Nephron progenitor cell (in vitro differentiated cells): ENCODE results near the gene SH3BP4.
A peak's percentile ranks its signal among the peaks of the same experiment; 100 is the strongest.

ENCODE experiments used
- DNase-seq: peaks from one replicate; pipeline ENCODE4 v3.0.0; 2021
- H3K27ac Mint-ChIP-seq: 2 replicates; pipeline ENCODE4 v1.8.0; 2021; ENCODE audit warnings: mild to moderate bottlenecking, moderate library complexity, mixed read lengths
- H3K27me3 Mint-ChIP-seq: 2 replicates; pipeline ENCODE4 v1.8.0; 2021; ENCODE audit warnings: mild to moderate bottlenecking, low read depth, mixed read lengths; ENCODE audit not compliant: poor library complexity
- H3K36me3 Mint-ChIP-seq: 2 replicates; pipeline ENCODE4 v1.8.0; 2021; ENCODE audit warnings: low read depth, mixed read lengths
- H3K4me1 Mint-ChIP-seq: 2 replicates; pipeline ENCODE4 v1.8.0; 2021; ENCODE audit warnings: mixed read lengths
- H3K4me3 Mint-ChIP-seq: 2 replicates; pipeline ENCODE4 v1.8.0; 2021; ENCODE audit warnings: mild to moderate bottlenecking, moderate library complexity, mixed read lengths
- H3K9me3 Mint-ChIP-seq: 2 replicates; pipeline ENCODE4 v1.8.0; 2021; ENCODE audit warnings: mild to moderate bottlenecking, moderate library complexity, mixed read lengths
- CTCF ChIP-seq: fragments of 200-600 bp; sonication (generic); IDR thresholded peaks from 2 replicates; pipeline ENCODE4 v1.5.0; 2021; ENCODE audit warnings: antibody characterized with exemption

The SH3BP4 gene

DNA sequence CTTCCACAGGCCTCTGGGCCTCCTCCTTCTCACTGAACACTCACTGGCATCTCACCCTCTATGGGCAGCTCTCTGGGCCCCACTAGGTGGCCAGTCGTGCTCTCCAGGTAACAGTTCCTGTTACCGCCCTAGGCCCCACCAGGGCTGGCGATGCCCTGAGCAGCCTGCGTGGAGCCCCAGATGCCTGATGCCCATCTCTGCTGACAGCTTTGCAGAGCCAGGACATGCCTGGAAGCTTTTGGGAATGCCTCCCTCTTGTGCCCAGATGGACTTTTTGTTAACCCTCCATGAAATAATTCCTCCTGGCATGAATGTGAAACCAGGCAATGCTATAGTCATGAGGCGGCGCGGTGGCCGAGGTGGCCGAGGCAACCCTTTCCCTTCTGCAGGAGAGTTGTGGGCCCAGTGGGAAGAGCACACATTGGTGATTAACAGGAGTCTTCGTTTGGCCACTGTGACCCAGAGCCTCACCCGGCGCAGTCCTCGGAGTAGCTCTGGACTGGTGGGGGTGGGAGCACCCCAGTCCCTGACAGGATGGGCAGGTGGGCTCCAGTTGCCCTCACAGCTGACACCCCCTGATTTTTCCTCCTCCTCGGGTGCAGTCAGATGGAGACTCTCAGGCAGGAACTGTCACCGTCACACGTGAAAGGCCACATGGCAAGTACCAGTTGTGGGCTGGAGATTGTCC is 80.0 kb downstream of the SH3BP4 start:
- TF ChIP-seq CTCF: no peak
- H3K4me3 Mint-ChIP-seq: no peak overlapping the region
- peaks cover 29% of the 10 kb centered on the region for H3K36me3 Mint-ChIP-seq
- peaks cover 68% of the 10 kb centered on the region for H3K4me1 Mint-ChIP-seq
- no peaks in the 10 kb centered on the region for H3K9me3 Mint-ChIP-seq
- H3K27me3 Mint-ChIP-seq: no peaks in the 10 kb centered on the region
- no peak overlapping the region for H3K27ac Mint-ChIP-seq
- no peak for DNase-seq

DNA sequence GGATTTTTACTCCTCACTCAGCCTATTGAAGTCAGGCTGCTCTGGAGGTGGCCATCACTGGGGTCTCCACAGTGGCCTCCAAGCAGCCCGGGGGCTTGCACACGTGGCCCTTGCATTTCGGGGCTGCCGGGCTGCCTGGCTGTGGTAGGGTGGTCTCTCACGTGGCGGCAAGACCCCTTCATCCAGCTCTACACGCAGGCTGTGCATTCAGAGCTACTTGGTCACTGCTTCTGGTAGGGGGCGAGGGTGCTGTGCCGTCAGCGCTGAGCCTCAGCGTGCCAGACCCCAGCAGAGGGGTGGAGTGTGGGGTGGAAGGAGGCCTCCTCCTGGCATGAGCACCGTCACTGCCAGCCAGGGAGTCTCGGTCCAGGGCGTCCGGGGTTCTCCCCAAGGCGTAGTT is 80.6 kb downstream of the SH3BP4 start:
- peaks cover 65% of the 10 kb centered on the region for H3K4me1 Mint-ChIP-seq
- H3K9me3 Mint-ChIP-seq: no peaks in the 10 kb centered on the region
- no peak overlapping the region for H3K4me3 Mint-ChIP-seq
- DNase-seq: no peak
- H3K36me3 Mint-ChIP-seq: peaks cover 29% of the 10 kb centered on the region
- no peak overlapping the region for H3K27ac Mint-ChIP-seq
- no peaks in the 10 kb centered on the region for H3K27me3 Mint-ChIP-seq
- TF ChIP-seq CTCF: no peak

DNA sequence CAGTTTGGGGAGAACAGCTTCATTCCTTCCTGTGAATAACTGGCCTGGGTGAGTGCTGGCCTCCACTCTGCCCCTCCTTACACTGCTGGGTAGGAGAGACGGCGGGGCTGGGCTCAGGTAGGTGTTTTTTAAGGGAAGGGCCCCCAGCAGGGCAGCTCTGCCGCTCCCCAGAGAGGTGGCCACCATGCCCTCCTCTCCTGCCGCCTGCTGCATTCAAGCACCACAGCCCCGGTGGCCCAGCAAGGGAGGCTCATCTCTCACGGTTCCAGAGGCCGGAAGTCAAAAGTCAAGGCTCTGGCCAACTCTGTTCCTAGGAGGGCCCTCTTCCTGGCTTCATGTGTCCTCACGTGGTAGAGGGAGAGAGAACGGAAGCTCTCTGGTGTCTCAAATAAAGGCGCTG is 81.1 kb downstream of the SH3BP4 start:
- Mint-ChIP-seq H3K4me3 (no peak overlapping the region), H3K27ac (peak overlapping the region; percentile 38), H3K9me3 (no peaks in the 10 kb centered on the region), H3K27me3 (no peaks in the 10 kb centered on the region), H3K4me1 (peaks cover 61% of the 10 kb centered on the region), H3K36me3 (peaks cover 29% of the 10 kb centered on the region)
- no peak for TF ChIP-seq CTCF
- no peak for DNase-seq

DNA sequence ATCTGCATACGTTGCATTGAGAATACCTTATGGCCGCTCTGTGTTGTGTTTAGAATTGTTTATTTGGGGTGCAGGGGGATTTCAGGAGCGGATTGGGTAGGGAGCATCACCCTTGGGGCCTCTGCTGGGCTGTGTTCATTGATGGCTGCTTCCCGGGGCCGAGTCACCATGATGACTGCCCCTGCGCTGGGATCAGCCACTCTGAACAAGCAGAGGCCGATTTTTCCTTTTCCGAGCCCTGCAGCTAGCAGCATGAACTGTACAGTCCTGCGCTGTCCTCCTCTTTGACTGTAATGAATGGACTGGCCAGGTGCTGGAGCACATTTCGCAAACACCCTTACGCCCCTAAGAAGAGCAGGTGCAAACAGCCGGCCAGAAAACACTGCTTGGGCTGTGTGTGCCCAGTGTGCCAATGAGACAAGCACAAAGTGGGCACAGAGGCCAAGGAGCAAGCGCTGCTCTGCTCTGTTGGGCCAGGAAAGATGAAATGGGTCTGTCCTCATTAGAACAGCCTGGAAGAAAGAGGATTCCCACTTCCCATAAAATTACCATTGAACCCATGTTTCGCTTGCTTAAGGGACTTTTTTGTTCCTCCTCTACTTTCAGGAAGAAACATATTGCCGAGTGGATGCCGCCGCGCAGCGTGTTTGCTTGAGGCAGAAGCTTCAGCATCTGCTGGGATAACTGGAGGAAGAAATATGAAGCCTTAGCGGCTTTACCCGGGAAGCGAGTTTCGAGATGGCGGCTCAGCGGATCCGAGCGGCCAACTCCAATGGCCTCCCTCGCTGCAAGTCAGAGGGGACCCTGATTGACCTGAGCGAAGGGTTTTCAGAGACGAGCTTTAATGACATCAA is 82.7 kb downstream of the SH3BP4 start:
- Mint-ChIP-seq H3K27me3 (no peaks in the 10 kb centered on the region), H3K4me3 (no peak overlapping the region), H3K36me3 (peaks cover 21% of the 10 kb centered on the region), H3K4me1 (peaks cover 49% of the 10 kb centered on the region), H3K27ac (peak overlapping the region; percentile 43), H3K9me3 (no peaks in the 10 kb centered on the region)
- no peak for TF ChIP-seq CTCF
- DNase-seq: no peak

GRCh38 chr2:235037604-235038166 is 85.9 kb downstream of the SH3BP4 start:
- Mint-ChIP-seq H3K27me3 (no peaks in the 10 kb centered on the region), H3K4me1 (peaks cover 21% of the 10 kb centered on the region), H3K9me3 (no peaks in the 10 kb centered on the region), H3K4me3 (no peak overlapping the region), H3K36me3 (peaks cover 44% of the 10 kb centered on the region), H3K27ac (no peak overlapping the region)
- TF ChIP-seq CTCF: no peak
- DNase-seq: no peak
